B cell (primary cell): Measurements from ENCODE around the gene EML3. TPM values are rescaled to one million over a fixed set of nuclear protein-coding genes. Genes with fewer than 3 reads are reported as not detected.

Source experiments
- ATAC-seq: fragments of 200-7000 bp; cut with Tn5 transposase; one replicate; pipeline ENCODE4 v1.10.0; 2021; ENCODE audit warnings: low read depth, mild to moderate bottlenecking, moderate number of reproducible peaks, moderate library complexity
- CTCF ChIA-PET: fragments of 350-600 bp; sonication (Branson Sonifier 250); formaldehyde crosslinking; loops from one replicate; lab custom pipeline; 2021; ENCODE audit warnings: antibody characterized with exemption, inconsistent platforms; lab: Charles Lee
- POLR2A ChIA-PET: fragments of 350-600 bp; sonication (Branson Sonifier 250); formaldehyde crosslinking; loops from one replicate; lab custom pipeline; 2021; ENCODE audit warnings: antibody characterized with exemption; lab: Charles Lee
- DNase-seq: peaks from one replicate; pipeline ENCODE4 v3.0.0; 2013
- H2AFZ ChIP-seq: 2 replicates; pipeline ENCODE4 v1.6.1; 2012; ENCODE audit warnings: mild to moderate bottlenecking, low read depth, low read length; ENCODE audit not compliant: insufficient read depth, poor library complexity, severe bottlenecking
- H3K27ac ChIP-seq, 2 donors: 1 replicate in 1 of 2; 2 replicates in 1 of 2; pipeline ENCODE4 v1.5.1; 2012 to 2013; ENCODE audit warnings: low read length in 2 of 2, mild to moderate bottlenecking in 2 of 2, moderate library complexity in 1 of 2
- H3K27me3 ChIP-seq, 4 experiments: fragments of 200-600 bp in 1 of 4; sonication (generic) in 1 of 4; replicated peaks in 1 of 4; 1 replicate in 2 of 4; 2 replicates in 2 of 4; pipeline versions ENCODE4 v1.6.1 to v1.7.0; 2013 to 2016; ENCODE audit warnings: low read length in 3 of 4, mild to moderate bottlenecking in 2 of 4, mixed read lengths in 1 of 4, moderate library complexity in 1 of 4; ENCODE audit not compliant: insufficient read depth in 4 of 4, control insufficient read depth in 3 of 4; ENCODE audit errors: control extremely low read depth in 1 of 4
- H3K36me3 ChIP-seq, 2 experiments: replicated peaks in 1 of 2; 1 replicate in 1 of 2; 2 replicates in 1 of 2; pipeline versions ENCODE4 v1.6.1 to v1.7.1; 2013; ENCODE audit warnings: low read length in 1 of 2; ENCODE audit not compliant: insufficient read depth in 2 of 2, control insufficient read depth in 1 of 2; ENCODE audit errors: control extremely low read depth in 1 of 2, extremely low read depth in 1 of 2
- H3K4me1 ChIP-seq, 2 donors: fragments of 200-600 bp in 1 of 2; sonication (generic) in 1 of 2; 1 replicate in 1 of 2; 2 replicates in 1 of 2; pipeline versions ENCODE4 v1.5.1 to v1.6.1; 2013 to 2017; ENCODE audit warnings: low read length in 2 of 2; ENCODE audit not compliant: control insufficient read depth in 2 of 2, insufficient read depth in 2 of 2
- H3K4me2 ChIP-seq: replicated peaks from 2 replicates; pipeline ENCODE3; 2012; ENCODE audit warnings: mild to moderate bottlenecking, low read depth, low read length; ENCODE audit not compliant: poor library complexity, severe bottlenecking
- H3K4me3 ChIP-seq, 5 experiments: fragments of 200-600 bp in 1 of 5; sonication (generic) in 1 of 5; 1 replicate in 3 of 5; 2 replicates in 2 of 5; pipeline versions ENCODE4 v1.5.1 to v1.7.0; 2011 to 2016; ENCODE audit warnings: low read length in 4 of 5, mild to moderate bottlenecking in 4 of 5, low read depth in 2 of 5, control low read depth in 1 of 5, moderate library complexity in 1 of 5; ENCODE audit not compliant: insufficient read depth in 1 of 5; ENCODE audit errors: control extremely low read depth in 1 of 5, extremely low read depth in 1 of 5
- H3K79me2 ChIP-seq: fragments of 200-600 bp; sonication (generic); one replicate; pipeline ENCODE4 v1.6.0; 2016; ENCODE audit warnings: low read length; ENCODE audit not compliant: control insufficient read depth, insufficient read depth
- H3K9ac ChIP-seq: fragments of 200-600 bp; sonication (generic); 2 replicates; pipeline ENCODE4 v1.6.1; 2017; ENCODE audit warnings: mild to moderate bottlenecking, low read length, moderate library complexity
- H3K9me3 ChIP-seq, 3 donors: one replicate each; pipeline versions ENCODE4 v1.6.1 to v1.7.1; 2013; ENCODE audit warnings: low read length in 2 of 3; ENCODE audit not compliant: control insufficient read depth in 2 of 3, insufficient read depth in 1 of 3; ENCODE audit errors: control extremely low read depth in 1 of 3
- H4K20me1 ChIP-seq: 2 replicates; pipeline ENCODE4 v1.6.0; 2012; ENCODE audit warnings: mild to moderate bottlenecking, low read length; ENCODE audit not compliant: insufficient read depth, control insufficient read depth, poor library complexity, severe bottlenecking
- H3K27ac Mint-ChIP-seq: one replicate; pipeline ENCODE4 v1.8.0; 2021; ENCODE audit warnings: mixed read lengths
- H3K27me3 Mint-ChIP-seq: one replicate; pipeline ENCODE4 v1.8.0; 2021; ENCODE audit warnings: mixed read lengths
- H3K4me1 Mint-ChIP-seq: one replicate; pipeline ENCODE4 v1.8.0; 2021; ENCODE audit warnings: mixed read lengths
- H3K4me3 Mint-ChIP-seq: one replicate; pipeline ENCODE4 v1.8.0; 2021; ENCODE audit warnings: mixed read lengths
- H3K9me3 Mint-ChIP-seq: one replicate; pipeline ENCODE4 v1.8.0; 2022; ENCODE audit warnings: mixed read lengths; ENCODE audit not compliant: insufficient read depth
- CTCF ChIP-seq: fragments of 200-600 bp; IDR thresholded peaks from one replicate; pipeline ENCODE4 v1.8.0; 2022; ENCODE audit warnings: antibody characterized with exemption, mild to moderate bottlenecking
- EZH2 ChIP-seq: IDR thresholded peaks from 2 replicates; pipeline ENCODE4 v1.6.1; 2012; ENCODE audit warnings: borderline replicate concordance, low read depth, mild to moderate bottlenecking, moderate library complexity, low read length; ENCODE audit not compliant: insufficient read depth, poor library complexity, severe bottlenecking
- WGBS: methylation state at CpG from one replicate; pipeline ENCODE4 v1.1.5; 2013; ENCODE audit warnings: missing lambda C conversion rate; ENCODE audit not compliant: insufficient coverage; 5-methylcytosine and 5-hydroxymethylcytosine counted together
- intact Hi-C: fragments of 100-400 bp; cut with micrococcal nuclease; formaldehyde crosslinking; loops from one replicate; pipeline ENCODE4 v1.10.0; 2022
- polyA plus RNA-seq: library from polyadenylated mRNA; depleted of rRNA; stranded (reverse); fragments of >200 nt; gene quantifications from 2 replicates; pipeline ENCODE4 v1.2.3, GENCODE V29; 2012
- total RNA-seq, 2 donors: library from RNA; stranded (reverse); fragments of 120-200 nt in 1 of 2; gene quantifications; 1 replicate in 1 of 2; 2 replicates in 1 of 2; pipeline versions ENCODE4 v1.2.3 to v1.2.4, GENCODE V29; 2013 to 2022

The EML3 gene
- total and polyA plus RNA-seq, 2 donors (not counting 1 experiment from before 2014, with no cell fraction given): 127 to 128 TPM

GRCh38 chr11:62573006-62573591, 39.5 kb downstream of the EML3 start:
- TF ChIP-seq CTCF: no peak
- TF ChIP-seq EZH2: no peak
- ChIA-PET POLR2A (interaction anchor here (0.9 to 2.3 kb wide), 18 partner anchors 16 to 268 kb away, joined by 3 to 35 read pairs (median 4); partner anchors contain the start of genes B3GAT3, C11orf98, CSKMT and HNRNPUL2), CTCF (interaction anchor here (0.7 to 6.1 kb wide), 12 partner anchors 13 to 213 kb away, joined by 3 to 33 read pairs (median 4); partner anchors contain the start of genes EML3, LBHD1, TUT1 and UQCC3)
- Histone ChIP-seq H3K4me3 (peak overlapping the region; percentile 74 to 99 (median 80)), H3K36me3 (peaks cover 6 to 47% of the 10 kb centered on the region in 2 experiments), H3K9ac (peak overlapping the region; percentile 86), H3K4me2 (peak overlapping the region; percentile 84), H3K27ac (peak overlapping the region; percentile 84 to 88), H2AFZ (peak overlapping the region; percentile 89), H3K4me1 (peaks cover 12 to 25% of the 10 kb centered on the region in 2 donors), H3K9me3 (peaks cover 0 to 3% (median 0%) of the 10 kb centered on the region in 3 donors), H4K20me1 (peaks cover 8% of the 10 kb centered on the region), H3K27me3 (no peaks in the 10 kb centered on the region), H3K79me2 (peaks cover 18% of the 10 kb centered on the region)
- intact Hi-C loops: loop anchor here (1.0 to 5.0 kb wide), 4 partner anchors 13 to 289 kb away; partner anchors contain the start of genes BSCL2 and GNG3
- Mint-ChIP-seq H3K4me3 (peak overlapping the region; percentile 92), H3K27ac (peak overlapping the region; percentile 95), H3K4me1 (peaks cover 52% of the 10 kb centered on the region), H3K9me3 (no peaks in the 10 kb centered on the region), H3K27me3 (no peaks in the 10 kb centered on the region)
- WGBS: 2% methylated on average over 33 of the region's 33 CpGs
- DNase-seq: peak; percentile 60
- no peak for ATAC-seq

DNA sequence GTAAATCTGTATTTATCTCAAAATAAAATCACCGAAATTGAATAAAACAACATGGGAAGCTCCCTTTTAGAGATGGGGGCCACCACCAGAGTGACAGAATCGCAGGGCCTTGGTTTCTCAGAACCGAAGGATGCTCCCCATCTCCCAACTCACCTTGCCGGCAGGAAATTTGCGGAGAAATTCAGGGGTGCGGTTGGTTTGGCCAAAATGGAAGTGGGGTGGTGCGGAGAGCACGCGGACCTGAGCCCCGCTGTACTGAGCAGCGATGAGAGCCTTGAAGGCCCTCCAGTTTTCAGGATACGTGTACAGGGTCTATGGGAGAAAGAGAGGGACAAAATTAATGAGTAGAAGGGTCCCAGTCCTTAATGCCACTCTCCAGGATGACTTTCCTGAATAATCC, 40.1 kb downstream of the EML3 start:
- peaks cover 52% of the 10 kb centered on the region for H3K4me1 Mint-ChIP-seq
- DNase-seq (no peak), ATAC-seq (no peak)
- Histone ChIP-seq H4K20me1 (peaks cover 12% of the 10 kb centered on the region), H3K27me3 (no peaks in the 10 kb centered on the region), H3K9me3 (peaks cover 0 to 3% (median 0%) of the 10 kb centered on the region in 3 donors), H3K36me3 (peaks cover 6 to 53% of the 10 kb centered on the region in 2 experiments), H3K4me3 (peak overlapping the region; percentile 74 to 99 (median 80)), H3K4me1 (peaks cover 12 to 25% of the 10 kb centered on the region in 2 donors), H3K79me2 (peaks cover 20% of the 10 kb centered on the region), H2AFZ (no peak overlapping the region), H3K27ac (peak overlapping the region; percentile 84 to 88), H3K4me2 (peak overlapping the region; percentile 84), H3K9ac (peak overlapping the region; percentile 86)
- peak overlapping the region; percentile 95 for H3K27ac Mint-ChIP-seq
- TF ChIP-seq CTCF (no peak), EZH2 (no peak)
- WGBS: 95% methylated on average over 6 of the region's 12 CpGs
- ChIA-PET POLR2A (interaction anchor here (0.9 to 2.0 kb wide), 3 partner anchors 18 to 140 kb away, joined by 3 to 7 read pairs (median 3); no protein-coding TSS in a partner anchor), CTCF (interaction anchor here (0.6 to 6.1 kb wide), 7 partner anchors 12 to 327 kb away, joined by 3 to 33 read pairs (median 5); no protein-coding TSS in a partner anchor)
- H3K4me3 Mint-ChIP-seq: peak overlapping the region; percentile 92
- H3K9me3 Mint-ChIP-seq: no peaks in the 10 kb centered on the region
- no peaks in the 10 kb centered on the region for H3K27me3 Mint-ChIP-seq
- intact Hi-C loops: loop anchor here (5.0 kb wide), 1 partner anchor 135 kb away; the partner anchor contains the start of genes BSCL2 and GNG3
